Keratinocyte (primary cell): Measurements from ENCODE around the gene ZCCHC7.

Experiments used
- CTCF ChIP-seq, 3 experiments: IDR thresholded peaks in 1 of 3; conservative IDR thresholded peaks in 1 of 3; optimal IDR thresholded peaks in 1 of 3; 2 replicates in 2 of 3; 3 replicates in 1 of 3; pipeline versions ENCODE3 to v1.5.1; 2011; ENCODE audit warnings: low read length in 3 of 3, mild to moderate bottlenecking in 3 of 3, moderate library complexity in 2 of 3, control low read depth in 1 of 3, inconsistent platforms in 1 of 3; ENCODE audit not compliant: insufficient read depth in 2 of 3; ENCODE audit errors: extremely low read depth in 1 of 3
- EZH2 ChIP-seq: IDR thresholded peaks from one replicate; pipeline ENCODE4 v1.6.1; 2012; ENCODE audit warnings: inconsistent platforms, mild to moderate bottlenecking, low read length, moderate library complexity

GRCh38 chr9:37381094-37381741 is 260.8 kb downstream of the ZCCHC7 start:
- TF ChIP-seq CTCF (optimal IDR thresholded peaks at IDR 0.05 in 1 of 3, IDR thresholded peaks at IDR 0.05 in 1 of 3, conservative IDR thresholded peaks at IDR 0.05 in 1 of 3; ENCODE audit: extremely low read depth in 1 of 3, insufficient read depth in 2 of 3, low read length in 3 of 3) (no peak), EZH2 (no peak)
